ENCODE data around the gene NDUFAF2. TPM values are rescaled to one million over a fixed set of nuclear protein-coding genes. Genes with fewer than 3 reads are reported as not detected.

The NDUFAF2 gene
- total RNA-seq, 1 experiment from 2014 or later, result 120 TPM

GRCh38 chr5:61050292-61050691, 105.3 kb downstream of the NDUFAF2 start:
- ChIA-PET CTCF (interaction anchor here (0.5 kb wide), 1 partner anchor 102 kb away, joined by 4 read pairs; no protein-coding TSS in a partner anchor), POLR2A (interaction anchor here (0.7 to 1.0 kb wide), 2 partner anchors 8 to 104 kb away, joined by 3 to 4 read pairs; no protein-coding TSS in a partner anchor)
- BruUV-seq (replicated peaks), result no TSS peak
- Mint-ChIP-seq H3K27ac (ENCODE audit: low read depth, unreplicated experiment) (no peak overlapping the region), H3K36me3 (ENCODE audit: insufficient read depth, unreplicated experiment) (no peaks in the 10 kb centered on the region), H3K4me3 (ENCODE audit: unreplicated experiment) (no peak overlapping the region), H3K4me1 (ENCODE audit: insufficient read depth, unreplicated experiment) (peaks cover 44% of the 10 kb centered on the region), H3K9me3 (ENCODE audit: unreplicated experiment) (no peaks in the 10 kb centered on the region), H3K27me3 (ENCODE audit: insufficient read depth, unreplicated experiment) (no peaks in the 10 kb centered on the region)
- no peak for TF ChIP-seq CTCF (IDR thresholded peaks at IDR 0.05; ENCODE audit: unreplicated experiment)
- no peak for DNase-seq (ENCODE audit: unreplicated experiment)
- intact Hi-C loops (cut with micrococcal nuclease), result loop anchor here (5.0 kb wide), 1 partner anchor 103 kb away; the partner anchor contains the start of genes ERCC8 and NDUFAF2

GRCh38 chr5:61051267-61051666, 106.3 kb downstream of the NDUFAF2 start:
- intact Hi-C loops (cut with micrococcal nuclease), result loop anchor here (5.0 kb wide), 1 partner anchor 104 kb away; the partner anchor contains the start of genes ERCC8 and NDUFAF2
- no TSS peak for BruUV-seq (replicated peaks)
- Mint-ChIP-seq H3K36me3 (ENCODE audit: insufficient read depth, unreplicated experiment) (no peaks in the 10 kb centered on the region), H3K27me3 (ENCODE audit: insufficient read depth, unreplicated experiment) (no peaks in the 10 kb centered on the region), H3K4me1 (ENCODE audit: insufficient read depth, unreplicated experiment) (peaks cover 49% of the 10 kb centered on the region), H3K27ac (ENCODE audit: low read depth, unreplicated experiment) (peak overlapping the region; percentile 32), H3K9me3 (ENCODE audit: unreplicated experiment) (no peaks in the 10 kb centered on the region), H3K4me3 (ENCODE audit: unreplicated experiment) (no peak overlapping the region)
- ChIA-PET CTCF (interaction anchor here (0.7 to 1.0 kb wide), 2 partner anchors 105 to 280 kb away, joined by 3 to 4 read pairs; no protein-coding TSS in a partner anchor), POLR2A (interaction anchor here (0.7 to 0.9 kb wide), 4 partner anchors 91 to 1369 kb away, joined by 3 to 5 read pairs (median 4); no protein-coding TSS in a partner anchor)
- TF ChIP-seq CTCF (IDR thresholded peaks at IDR 0.05; ENCODE audit: unreplicated experiment), result no peak
- DNase-seq (ENCODE audit: unreplicated experiment), result peak; percentile 55

GRCh38 chr5:61052882-61053281, 107.9 kb downstream of the NDUFAF2 start:
- Mint-ChIP-seq H3K4me3 (ENCODE audit: unreplicated experiment) (peak overlapping the region; percentile 30), H3K4me1 (ENCODE audit: insufficient read depth, unreplicated experiment) (peaks cover 44% of the 10 kb centered on the region), H3K27me3 (ENCODE audit: insufficient read depth, unreplicated experiment) (no peaks in the 10 kb centered on the region), H3K36me3 (ENCODE audit: insufficient read depth, unreplicated experiment) (no peaks in the 10 kb centered on the region), H3K27ac (ENCODE audit: low read depth, unreplicated experiment) (peak overlapping the region; percentile 74), H3K9me3 (ENCODE audit: unreplicated experiment) (no peaks in the 10 kb centered on the region)
- DNase-seq (ENCODE audit: unreplicated experiment), result peak; percentile 85
- intact Hi-C loops (cut with micrococcal nuclease), result loop anchor here (2.0 to 5.0 kb wide), 2 partner anchors 106 to 110 kb away; partner anchors contain the start of genes ERCC8, NDUFAF2 and SMIM15
- no TSS peak for BruUV-seq (replicated peaks)
- ChIA-PET POLR2A (interaction anchor here (0.6 to 1.8 kb wide), 15 partner anchors 9 to 867 kb away, joined by 3 to 9 read pairs (median 3); no protein-coding TSS in a partner anchor), CTCF (interaction anchor here (0.6 to 3.8 kb wide), 7 partner anchors 28 to 606 kb away, joined by 3 to 15 read pairs (median 3); no protein-coding TSS in a partner anchor)
- no peak for TF ChIP-seq CTCF (IDR thresholded peaks at IDR 0.05; ENCODE audit: unreplicated experiment)

- no TSS peak for BruUV-seq (replicated peaks)
- intact Hi-C loops (cut with micrococcal nuclease), result loop anchor here (2.0 to 5.0 kb wide), 3 partner anchors 107 to 605 kb away; partner anchors contain the start of genes ERCC8, NDUFAF2 and SMIM15
- Mint-ChIP-seq H3K36me3 (ENCODE audit: insufficient read depth, unreplicated experiment) (no peaks in the 10 kb centered on the region), H3K27me3 (ENCODE audit: insufficient read depth, unreplicated experiment) (no peaks in the 10 kb centered on the region), H3K4me3 (ENCODE audit: unreplicated experiment) (no peak overlapping the region), H3K4me1 (ENCODE audit: insufficient read depth, unreplicated experiment) (peaks cover 33% of the 10 kb centered on the region), H3K9me3 (ENCODE audit: unreplicated experiment) (no peaks in the 10 kb centered on the region), H3K27ac (ENCODE audit: low read depth, unreplicated experiment) (peak overlapping the region; percentile 74)
- peak; percentile 28 for DNase-seq (ENCODE audit: unreplicated experiment)
- TF ChIP-seq CTCF (IDR thresholded peaks at IDR 0.05; ENCODE audit: unreplicated experiment), result no peak
- ChIA-PET POLR2A (interaction anchor here (0.9 to 1.8 kb wide), 5 partner anchors 10 to 108 kb away, joined by 3 to 5 read pairs (median 4); no protein-coding TSS in a partner anchor), CTCF (interaction anchor here (0.6 to 3.8 kb wide), 10 partner anchors 24 to 881 kb away, joined by 3 to 20 read pairs (median 5); no protein-coding TSS in a partner anchor)
Observed at GRCh38 chr5:61053937-61054336, 108.9 kb downstream of the NDUFAF2 start.
